ENCODE data around the gene C22orf42.

The C22orf42 gene

DNA sequence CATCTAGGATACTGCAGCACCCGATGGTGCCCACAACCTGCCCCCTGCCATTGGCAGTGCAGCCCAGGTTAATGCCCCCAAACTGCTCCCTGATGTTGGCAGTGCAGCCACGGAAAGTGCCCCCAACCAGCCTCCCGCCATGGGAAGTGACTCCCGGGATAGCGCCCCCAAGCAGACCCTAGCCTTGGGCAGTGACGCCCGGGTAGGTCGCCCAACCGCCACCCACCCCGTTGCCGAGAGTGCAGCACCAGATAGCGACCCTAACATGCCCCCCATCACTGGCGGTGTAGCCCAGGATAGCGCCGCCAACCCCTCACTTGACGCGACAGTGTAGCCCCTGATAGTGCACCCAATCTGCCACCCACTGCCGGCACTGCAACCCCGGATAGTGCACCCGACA is 38.5 kb downstream of the C22orf42 start:
- Histone ChIP-seq H3K27me3 (no peaks in the 10 kb centered on the region), H3K4me1 (ENCODE audit: control insufficient read depth in 1 of 2, insufficient read depth in 1 of 2, low read depth in 1 of 2, low read length in 1 of 2) (no peaks in the 10 kb centered on the region), H3K4me3 (ENCODE audit: low read depth in 1 of 2, low read length in 1 of 2) (no peak overlapping the region), H3K9me3 (no peaks in the 10 kb centered on the region), H3K36me3 (no peaks in the 10 kb centered on the region), H3K27ac (no peak overlapping the region)
- TF ChIP-seq, protein P1, sequence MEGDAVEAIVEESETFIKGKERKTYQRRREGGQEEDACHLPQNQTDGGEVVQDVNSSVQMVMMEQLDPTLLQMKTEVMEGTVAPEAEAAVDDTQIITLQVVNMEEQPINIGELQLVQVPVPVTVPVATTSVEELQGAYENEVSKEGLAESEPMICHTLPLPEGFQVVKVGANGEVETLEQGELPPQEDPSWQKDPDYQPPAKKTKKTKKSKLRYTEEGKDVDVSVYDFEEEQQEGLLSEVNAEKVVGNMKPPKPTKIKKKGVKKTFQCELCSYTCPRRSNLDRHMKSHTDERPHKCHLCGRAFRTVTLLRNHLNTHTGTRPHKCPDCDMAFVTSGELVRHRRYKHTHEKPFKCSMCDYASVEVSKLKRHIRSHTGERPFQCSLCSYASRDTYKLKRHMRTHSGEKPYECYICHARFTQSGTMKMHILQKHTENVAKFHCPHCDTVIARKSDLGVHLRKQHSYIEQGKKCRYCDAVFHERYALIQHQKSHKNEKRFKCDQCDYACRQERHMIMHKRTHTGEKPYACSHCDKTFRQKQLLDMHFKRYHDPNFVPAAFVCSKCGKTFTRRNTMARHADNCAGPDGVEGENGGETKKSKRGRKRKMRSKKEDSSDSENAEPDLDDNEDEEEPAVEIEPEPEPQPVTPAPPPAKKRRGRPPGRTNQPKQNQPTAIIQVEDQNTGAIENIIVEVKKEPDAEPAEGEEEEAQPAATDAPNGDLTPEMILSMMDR (IDR thresholded peaks at IDR 0.05) = no peak

DNA sequence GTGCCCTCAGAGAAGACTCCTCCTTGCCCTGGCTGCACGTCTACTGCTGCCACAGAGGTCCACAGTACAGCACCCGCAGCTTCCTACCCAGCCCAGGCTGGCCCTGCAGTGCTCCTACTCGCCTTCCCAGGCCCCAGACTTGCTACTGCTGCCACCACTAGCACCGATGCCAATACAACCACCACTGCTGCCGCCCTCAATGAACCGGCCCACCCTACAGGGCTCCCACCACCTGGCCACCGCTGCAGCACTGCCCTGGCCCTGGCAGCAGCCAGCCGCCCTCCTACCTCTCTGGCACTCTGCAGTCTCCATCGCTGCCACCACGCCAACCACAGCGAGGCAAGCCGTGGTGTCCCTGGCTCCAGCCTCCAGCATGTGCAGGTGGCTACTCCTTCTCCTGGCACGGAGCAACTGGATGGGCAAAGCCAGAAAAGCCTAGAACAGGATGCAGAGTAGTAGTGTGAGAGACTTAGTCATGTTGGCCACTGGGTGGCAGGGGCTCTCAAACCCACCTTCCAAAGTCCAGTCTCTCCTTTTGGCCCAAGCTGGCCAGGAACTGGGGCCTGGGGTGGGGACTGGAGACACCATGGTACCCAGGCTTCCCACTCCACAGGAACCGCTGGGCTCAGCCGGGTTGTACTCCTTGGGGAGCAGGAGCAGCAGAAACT is 39.4 kb downstream of the C22orf42 start:
- Histone ChIP-seq H3K9me3 (no peaks in the 10 kb centered on the region), H3K4me1 (ENCODE audit: control insufficient read depth in 1 of 2, insufficient read depth in 1 of 2, low read depth in 1 of 2, low read length in 1 of 2) (no peaks in the 10 kb centered on the region), H3K36me3 (no peaks in the 10 kb centered on the region), H3K4me3 (ENCODE audit: low read depth in 1 of 2, low read length in 1 of 2) (no peak overlapping the region), H3K27me3 (peaks cover 5% of the 10 kb centered on the region), H3K27ac (no peak overlapping the region)
- TF ChIP-seq, protein P1 (IDR thresholded peaks at IDR 0.05) = no peak

DNA sequence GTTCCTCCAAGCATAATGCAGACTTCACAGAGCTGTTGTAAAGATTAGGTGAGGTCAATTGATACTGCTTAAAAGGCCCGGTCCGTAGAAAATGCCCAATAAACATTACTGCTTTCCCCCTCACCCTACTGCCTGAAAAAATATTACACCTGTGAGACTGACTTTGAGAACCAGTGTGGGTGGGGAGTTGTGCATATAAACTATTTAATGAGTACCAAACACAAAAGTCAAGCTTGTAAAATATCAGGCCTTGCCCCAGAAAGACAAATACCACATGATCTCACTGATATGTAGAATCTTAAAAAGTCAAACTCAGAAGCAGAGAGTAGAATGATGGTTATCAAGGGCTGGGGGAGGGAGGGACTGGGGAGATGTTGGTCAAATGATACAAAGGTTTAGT is 46.7 kb downstream of the C22orf42 start:
- H3K36me3 ChIP-seq = no peaks in the 10 kb centered on the region
- H3K27ac ChIP-seq = no peak overlapping the region
- no peak overlapping the region for H3K4me3 ChIP-seq (ENCODE audit: low read depth in 1 of 2, low read length in 1 of 2)
- no peaks in the 10 kb centered on the region for H3K9me3 ChIP-seq
- TF ChIP-seq, protein P1 (IDR thresholded peaks at IDR 0.05) = no peak
- H3K27me3 ChIP-seq = peaks cover 60% of the 10 kb centered on the region
- H3K4me1 ChIP-seq (ENCODE audit: control insufficient read depth in 1 of 2, insufficient read depth in 1 of 2, low read depth in 1 of 2, low read length in 1 of 2) = no peaks in the 10 kb centered on the region

DNA sequence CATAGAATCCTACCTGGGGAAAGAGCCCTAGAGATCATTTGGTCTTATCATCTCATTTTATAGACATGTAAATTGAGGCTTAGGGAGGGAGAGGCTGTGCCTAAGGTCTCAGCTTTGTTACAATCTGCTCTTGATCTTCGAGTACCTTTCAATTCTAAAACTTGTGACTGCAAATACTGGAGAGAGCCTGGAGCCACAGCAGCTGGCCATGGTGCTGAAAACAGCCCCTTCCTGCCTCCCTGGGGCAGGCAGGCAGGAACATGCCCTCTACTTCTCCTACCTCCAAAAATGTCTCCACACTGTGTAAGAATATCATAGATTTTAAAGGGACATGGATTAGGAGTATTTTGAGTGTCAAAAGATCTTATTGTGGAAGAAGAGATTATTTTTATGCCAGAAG is 52.2 kb downstream of the C22orf42 start:
- H3K27me3 ChIP-seq = peaks cover 43% of the 10 kb centered on the region
- H3K4me3 ChIP-seq (ENCODE audit: low read depth in 1 of 2, low read length in 1 of 2) = no peak overlapping the region

DNA sequence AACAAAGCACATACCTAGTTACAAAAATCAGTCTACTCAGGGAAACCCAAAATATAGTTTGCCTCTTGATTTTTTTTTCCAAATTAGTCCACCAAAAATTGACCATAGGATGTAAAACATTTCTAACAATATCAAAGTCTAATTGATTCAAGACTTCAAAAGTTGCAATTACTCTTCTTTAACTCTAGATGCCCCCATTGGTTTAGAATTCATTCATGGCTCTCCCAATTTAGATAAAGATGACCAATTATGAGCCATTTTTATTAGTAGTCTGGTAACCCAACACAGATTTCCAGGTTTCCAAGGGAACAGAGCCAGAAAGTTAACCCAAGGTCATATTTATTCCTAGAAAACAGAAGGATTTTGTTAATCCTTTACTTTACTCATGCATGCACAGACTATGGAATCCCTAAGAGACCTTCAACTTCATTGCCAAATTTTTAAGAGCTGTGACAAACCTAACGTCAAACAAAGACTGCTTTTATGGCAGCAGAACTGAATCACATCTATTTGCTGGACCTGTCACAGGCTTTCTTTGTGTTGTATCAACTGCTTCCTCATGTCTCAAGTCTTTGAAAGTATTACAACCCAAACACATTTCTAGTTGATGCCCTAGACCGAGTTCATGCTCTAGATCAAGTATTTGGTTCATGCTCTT is 55.3 kb downstream of the C22orf42 start:
- TF ChIP-seq, protein P1 (IDR thresholded peaks at IDR 0.05) = no peak
- no peaks in the 10 kb centered on the region for H3K9me3 ChIP-seq
- H3K4me1 ChIP-seq (ENCODE audit: control insufficient read depth in 1 of 2, insufficient read depth in 1 of 2, low read depth in 1 of 2, low read length in 1 of 2) = no peaks in the 10 kb centered on the region

More for the DNA sequence above, 52.2 kb downstream of the C22orf42 start:
- Histone ChIP-seq H3K4me1 (ENCODE audit: control insufficient read depth in 1 of 2, insufficient read depth in 1 of 2, low read depth in 1 of 2, low read length in 1 of 2) (no peaks in the 10 kb centered on the region), H3K36me3 (no peaks in the 10 kb centered on the region), H3K9me3 (no peaks in the 10 kb centered on the region), H3K27ac (no peak overlapping the region)
- TF ChIP-seq, protein P1 (IDR thresholded peaks at IDR 0.05) = no peak

More for the DNA sequence above, 55.3 kb downstream of the C22orf42 start:
- peaks cover 37% of the 10 kb centered on the region for H3K27me3 ChIP-seq
- H3K27ac ChIP-seq = no peak overlapping the region
- H3K4me3 ChIP-seq (ENCODE audit: low read depth in 1 of 2, low read length in 1 of 2) = no peak overlapping the region
- H3K36me3 ChIP-seq = no peaks in the 10 kb centered on the region

Data from neutrophil (primary cell).